ENCODE results near the gene DBNDD2.
A peak's percentile ranks its signal among the peaks of the same experiment; 100 is the strongest.

GRCh38 chr20:45456632-45457031, 48.5 kb downstream of the DBNDD2 start:
- TF ChIP-seq CTCF (IDR thresholded peaks at IDR 0.05) (peak in 4 of 6 experiments; percentile 42 to 61 (median 52)), POLR2A (IDR thresholded peaks at IDR 0.05) (no peak)

Measured in thyroid gland (tissue), 4 donors.